Activated CD4-positive, alpha-beta T cell treated with anti-CD3 and anti-CD28 coated beads, Interleukin-2, amount 50 U/mL, for 1 hour (primary cell): Measurements from ENCODE around the gene SART1.
"Not testable (repeated sequence)": the region's sequence is repeated elsewhere in the genome, so short reads cannot be mapped to it uniquely, and the experiment has no call there.

Source experiments
- DNase-seq: peaks from one replicate; pipeline ENCODE4 v3.0.0-alpha.2; 2020

The SART1 gene

GRCh38 chr11:66020618-66021357, 59.3 kb downstream of the SART1 start:
- DNase-seq = no peak

- peak; percentile 78 for DNase-seq
These were observed 61.1 kb downstream of the SART1 start for GRCh38 chr11:66022401-66023185.

DNA sequence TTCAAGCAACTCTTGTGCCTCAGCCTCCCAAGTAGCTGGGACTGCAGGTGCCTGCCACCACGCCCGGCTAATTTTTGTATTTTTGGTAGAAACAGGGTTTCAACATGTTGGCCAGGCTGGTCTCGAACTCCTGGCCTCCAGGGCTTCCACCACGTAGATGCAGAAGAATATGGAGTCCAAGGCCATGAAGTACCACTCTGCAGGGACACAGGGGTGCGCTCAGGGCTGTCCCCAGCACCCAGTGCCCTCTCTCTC, 61.6 kb downstream of the SART1 start:
- DNase-seq = not testable (repeated sequence)

DNA sequence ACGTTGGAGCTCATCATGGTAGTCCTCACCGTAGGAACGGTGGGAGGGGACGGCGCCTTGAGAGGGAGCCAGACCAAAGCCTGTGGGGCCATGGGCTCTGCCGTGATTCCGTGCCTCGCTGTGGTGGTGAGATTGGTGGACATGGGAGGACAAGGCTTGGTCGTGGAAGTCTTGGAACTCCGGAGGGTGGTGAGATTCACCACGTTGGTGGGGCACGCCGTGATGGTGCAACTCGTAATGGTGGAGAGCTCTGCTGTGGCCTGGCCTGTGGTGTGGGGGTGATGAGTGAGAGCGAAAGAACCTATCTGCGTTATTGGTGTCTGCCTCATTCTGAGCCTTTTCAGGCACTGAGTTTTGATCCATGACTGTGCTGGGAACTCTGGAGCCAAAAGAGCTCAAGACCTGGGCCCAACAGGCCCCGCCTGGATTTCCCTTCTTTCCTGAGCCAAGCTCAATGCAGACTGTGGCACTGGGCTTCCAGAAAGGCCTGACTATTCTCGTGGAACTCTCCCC, 64.5 kb downstream of the SART1 start, which contains the start of gene CATSPER1:
CATSPER1 (minus strand) TSS at position 463 of the 513 bp plus-strand sequence; CDS start at position 363, 100 bp downstream.
- no peak for DNase-seq
